ENCODE measurements around the gene RFNG. TPM values are rescaled to one million over a fixed set of nuclear protein-coding genes. Genes with fewer than 3 reads are reported as not detected.
A peak's percentile ranks its signal among the peaks of the same experiment; 100 is the strongest.

Gene RFNG
- total RNA-seq, 1 donor: 46.3 TPM

GRCh38 chr17:82008941-82009405 lies 42.6 kb downstream of the RFNG start:
- H4K20me1 ChIP-seq (ENCODE audit: insufficient read depth, low read length): peaks cover 7% of the 10 kb centered on the region
- H3K4me1 ChIP-seq (ENCODE audit: insufficient read depth, low read length): peaks cover 35% of the 10 kb centered on the region
- H3K4me2 ChIP-seq (ENCODE audit: insufficient read depth, low read length): no peak overlapping the region
- H2AFZ ChIP-seq (ENCODE audit: low read length): no peak overlapping the region
- H3K27ac ChIP-seq (ENCODE audit: low read depth, low read length): no peak overlapping the region
- peak; percentile 86 for DNase-seq (ENCODE audit: insufficient read length, low spot score, missing footprints)
- no peaks in the 10 kb centered on the region for H3K27me3 ChIP-seq (ENCODE audit: insufficient read depth, low read length)
- H3K9me3 ChIP-seq (ENCODE audit: low read depth, low read length): no peaks in the 10 kb centered on the region
- TF ChIP-seq, protein P1, sequence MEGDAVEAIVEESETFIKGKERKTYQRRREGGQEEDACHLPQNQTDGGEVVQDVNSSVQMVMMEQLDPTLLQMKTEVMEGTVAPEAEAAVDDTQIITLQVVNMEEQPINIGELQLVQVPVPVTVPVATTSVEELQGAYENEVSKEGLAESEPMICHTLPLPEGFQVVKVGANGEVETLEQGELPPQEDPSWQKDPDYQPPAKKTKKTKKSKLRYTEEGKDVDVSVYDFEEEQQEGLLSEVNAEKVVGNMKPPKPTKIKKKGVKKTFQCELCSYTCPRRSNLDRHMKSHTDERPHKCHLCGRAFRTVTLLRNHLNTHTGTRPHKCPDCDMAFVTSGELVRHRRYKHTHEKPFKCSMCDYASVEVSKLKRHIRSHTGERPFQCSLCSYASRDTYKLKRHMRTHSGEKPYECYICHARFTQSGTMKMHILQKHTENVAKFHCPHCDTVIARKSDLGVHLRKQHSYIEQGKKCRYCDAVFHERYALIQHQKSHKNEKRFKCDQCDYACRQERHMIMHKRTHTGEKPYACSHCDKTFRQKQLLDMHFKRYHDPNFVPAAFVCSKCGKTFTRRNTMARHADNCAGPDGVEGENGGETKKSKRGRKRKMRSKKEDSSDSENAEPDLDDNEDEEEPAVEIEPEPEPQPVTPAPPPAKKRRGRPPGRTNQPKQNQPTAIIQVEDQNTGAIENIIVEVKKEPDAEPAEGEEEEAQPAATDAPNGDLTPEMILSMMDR (IDR thresholded peaks at IDR 0.05; ENCODE audit: extremely low read depth, low read depth, low read length): no peak
- no peaks in the 10 kb centered on the region for H3K36me3 ChIP-seq (ENCODE audit: insufficient read depth, low read length)
- H3K4me3 ChIP-seq (ENCODE audit: insufficient read depth, low read length): no peak overlapping the region
- no peaks in the 10 kb centered on the region for H3K79me2 ChIP-seq (ENCODE audit: insufficient read depth, low read length)

DNA sequence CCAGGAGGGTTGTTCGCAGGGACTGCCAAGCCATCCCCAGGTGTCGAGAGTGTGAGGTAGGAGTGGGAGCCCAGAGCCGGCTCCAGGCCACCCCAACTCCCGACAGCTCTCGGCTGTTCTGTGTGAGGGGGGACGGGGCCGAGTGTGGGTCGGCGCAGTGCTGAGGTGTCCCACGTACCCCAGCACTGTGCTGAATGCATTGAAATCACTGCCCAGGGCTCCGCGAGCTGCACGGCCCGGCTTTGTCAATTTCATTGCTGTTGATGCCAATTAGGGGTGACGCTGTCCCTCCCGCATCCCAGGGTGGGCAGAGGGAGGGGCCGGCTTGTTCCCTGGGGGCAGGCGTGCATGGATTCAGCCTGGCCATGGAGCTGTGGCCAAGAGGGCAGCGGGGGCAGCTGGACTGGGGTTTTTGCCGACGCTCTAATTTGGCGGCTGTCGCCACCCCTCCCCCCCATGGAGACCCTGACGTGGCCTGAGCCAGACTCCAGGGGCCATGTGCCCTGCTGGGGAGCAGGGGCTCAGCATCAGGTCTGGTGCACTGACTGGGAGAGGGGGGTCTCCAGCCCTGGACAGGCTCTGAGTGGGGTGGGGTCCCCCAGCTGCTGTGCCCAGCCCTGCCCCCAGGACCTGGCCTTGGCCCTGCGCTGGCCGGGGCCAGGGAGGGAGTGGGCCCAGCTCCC lies 43.2 kb downstream of the RFNG start:
- no peaks in the 10 kb centered on the region for H3K36me3 ChIP-seq (ENCODE audit: insufficient read depth, low read length)
- no peak overlapping the region for H3K27ac ChIP-seq (ENCODE audit: low read depth, low read length)
- peaks cover 39% of the 10 kb centered on the region for H3K4me1 ChIP-seq (ENCODE audit: insufficient read depth, low read length)
- H3K79me2 ChIP-seq (ENCODE audit: insufficient read depth, low read length): no peaks in the 10 kb centered on the region
- H3K4me2 ChIP-seq (ENCODE audit: insufficient read depth, low read length): no peak overlapping the region
- no peaks in the 10 kb centered on the region for H3K27me3 ChIP-seq (ENCODE audit: insufficient read depth, low read length)
- H3K9me3 ChIP-seq (ENCODE audit: low read depth, low read length): no peaks in the 10 kb centered on the region
- TF ChIP-seq, protein P1 (IDR thresholded peaks at IDR 0.05; ENCODE audit: extremely low read depth, low read depth, low read length): no peak
- peaks cover 7% of the 10 kb centered on the region for H4K20me1 ChIP-seq (ENCODE audit: insufficient read depth, low read length)
- no peak overlapping the region for H3K4me3 ChIP-seq (ENCODE audit: insufficient read depth, low read length)
- peak; percentile 84 for DNase-seq (ENCODE audit: insufficient read length, low spot score, missing footprints)
- H2AFZ ChIP-seq (ENCODE audit: low read length): no peak overlapping the region

DNA sequence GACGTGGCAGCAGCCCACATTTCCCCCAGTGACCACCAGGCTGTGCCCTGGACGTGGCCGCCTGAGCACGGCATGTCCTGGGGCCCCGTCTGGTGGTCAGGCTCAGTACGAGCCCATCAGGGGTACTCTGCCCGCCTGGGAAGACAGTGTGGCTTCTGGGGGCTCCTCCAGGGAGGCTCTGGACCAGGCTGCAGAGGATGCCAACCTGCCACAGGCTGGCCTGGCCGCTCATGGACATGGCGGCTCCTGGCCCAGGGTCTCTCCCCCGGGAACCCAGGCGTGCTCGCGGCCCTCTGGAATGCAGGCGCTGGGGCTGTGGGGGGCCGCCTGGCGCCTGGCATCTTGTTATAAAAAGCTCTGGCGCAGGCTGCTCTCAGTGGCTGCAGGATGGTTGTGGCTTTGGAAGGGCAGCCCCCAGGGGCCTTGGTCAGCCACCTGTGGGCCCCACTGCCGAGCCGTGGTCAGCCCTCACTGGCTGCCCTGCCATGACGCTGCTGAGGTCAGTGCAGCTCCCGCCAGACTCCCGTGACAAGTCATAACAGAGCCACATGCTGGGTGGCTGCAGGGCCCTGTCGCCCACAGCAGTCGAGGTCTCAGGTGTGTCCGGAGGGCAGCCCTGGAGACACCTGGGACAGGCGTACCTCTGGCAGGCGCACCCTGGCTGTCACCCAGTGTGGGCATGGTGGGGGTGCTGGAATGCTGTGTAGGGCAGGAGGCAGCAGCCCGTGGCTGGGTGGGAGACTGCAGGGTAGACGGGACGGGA lies 43.9 kb downstream of the RFNG start:
- H3K79me2 ChIP-seq (ENCODE audit: insufficient read depth, low read length): no peaks in the 10 kb centered on the region
- no peak overlapping the region for H2AFZ ChIP-seq (ENCODE audit: low read length)
- peaks cover 47% of the 10 kb centered on the region for H3K4me1 ChIP-seq (ENCODE audit: insufficient read depth, low read length)
- no peaks in the 10 kb centered on the region for H3K36me3 ChIP-seq (ENCODE audit: insufficient read depth, low read length)
- H3K4me3 ChIP-seq (ENCODE audit: insufficient read depth, low read length): no peak overlapping the region
- H3K4me2 ChIP-seq (ENCODE audit: insufficient read depth, low read length): peak overlapping the region; percentile 23
- H3K9me3 ChIP-seq (ENCODE audit: low read depth, low read length): no peaks in the 10 kb centered on the region
- peak; percentile 96 for DNase-seq (ENCODE audit: insufficient read length, low spot score, missing footprints)
- TF ChIP-seq, protein P1 (IDR thresholded peaks at IDR 0.05; ENCODE audit: extremely low read depth, low read depth, low read length): peak; percentile 21
- H3K27me3 ChIP-seq (ENCODE audit: insufficient read depth, low read length): no peaks in the 10 kb centered on the region
- H3K27ac ChIP-seq (ENCODE audit: low read depth, low read length): no peak overlapping the region
- peaks cover 7% of the 10 kb centered on the region for H4K20me1 ChIP-seq (ENCODE audit: insufficient read depth, low read length)

GRCh38 chr17:82007228-82007494 lies 44.5 kb downstream of the RFNG start:
- Histone ChIP-seq H2AFZ (ENCODE audit: low read length) (no peak overlapping the region), H3K4me1 (ENCODE audit: insufficient read depth, low read length) (peaks cover 47% of the 10 kb centered on the region), H3K27ac (ENCODE audit: low read depth, low read length) (no peak overlapping the region), H3K9me3 (ENCODE audit: low read depth, low read length) (no peaks in the 10 kb centered on the region), H3K79me2 (ENCODE audit: insufficient read depth, low read length) (no peaks in the 10 kb centered on the region), H3K4me2 (ENCODE audit: insufficient read depth, low read length) (peak overlapping the region; percentile 23), H3K27me3 (ENCODE audit: insufficient read depth, low read length) (no peaks in the 10 kb centered on the region), H4K20me1 (ENCODE audit: insufficient read depth, low read length) (peaks cover 7% of the 10 kb centered on the region), H3K36me3 (ENCODE audit: insufficient read depth, low read length) (no peaks in the 10 kb centered on the region), H3K4me3 (ENCODE audit: insufficient read depth, low read length) (no peak overlapping the region)
- no peak for DNase-seq (ENCODE audit: insufficient read length, low spot score, missing footprints)
- TF ChIP-seq, protein P1 (IDR thresholded peaks at IDR 0.05; ENCODE audit: extremely low read depth, low read depth, low read length): no peak
